Measurements from ENCODE around the gene SMYD3.

- TF ChIP-seq CTCF (IDR thresholded peaks at IDR 0.05) (no peak), POLR2A (IDR thresholded peaks at IDR 0.05) (no peak)
These were observed 62.5 kb downstream of the SMYD3 start for GRCh38 chr1:246444617-246445016.
